Astrocyte (in vitro differentiated cells and primary cell): Measurements from ENCODE around the gene UQCRQ. TPM values are rescaled to one million over a fixed set of nuclear protein-coding genes. Genes with fewer than 3 reads are reported as not detected.
A peak's percentile ranks its signal among the peaks of the same experiment; 100 is the strongest.

Source experiments
- DNase-seq: peaks from one replicate; pipeline ENCODE4 v3.0.0-alpha.2; 2010; ENCODE audit warnings: low read depth
- FAIRE-seq: peaks from 2 replicates; lab custom pipeline; 2011; peaks lifted over from hg19 to GRCh38; lab: Jason Lieb, UNC
- H2AFZ ChIP-seq: 2 replicates; pipeline ENCODE4 v1.6.0; 2012; ENCODE audit warnings: low read depth, low read length, inconsistent platforms
- H3K27ac ChIP-seq: 2 replicates; pipeline ENCODE4 v1.5.1; 2011; ENCODE audit warnings: low read depth, low read length, inconsistent platforms
- H3K27me3 ChIP-seq: 2 replicates; pipeline ENCODE4 v1.6.0; 2011; ENCODE audit warnings: low read length, inconsistent platforms; ENCODE audit not compliant: insufficient read depth
- H3K36me3 ChIP-seq: 2 replicates; pipeline ENCODE4 v1.5.1; 2011; ENCODE audit warnings: low read length, inconsistent platforms; ENCODE audit not compliant: insufficient read depth
- H3K4me1 ChIP-seq: 2 replicates; pipeline ENCODE4 v1.5.1; 2011; ENCODE audit warnings: low read length, inconsistent platforms; ENCODE audit not compliant: insufficient read depth
- H3K4me2 ChIP-seq: 2 replicates; pipeline ENCODE4 v1.6.0; 2012; ENCODE audit warnings: low read length, inconsistent platforms
- H3K4me3 ChIP-seq: 2 replicates; pipeline ENCODE4 v1.5.1; 2011; ENCODE audit warnings: low read depth, mild to moderate bottlenecking, low read length, inconsistent platforms; ENCODE audit not compliant: insufficient read depth
- H3K79me2 ChIP-seq: 2 replicates; pipeline ENCODE4 v1.6.0; 2012; ENCODE audit warnings: mild to moderate bottlenecking, low read length, inconsistent platforms; ENCODE audit not compliant: insufficient read depth
- H3K9ac ChIP-seq: 2 replicates; pipeline ENCODE4 v1.6.0; 2012; ENCODE audit warnings: mild to moderate bottlenecking, low read length, inconsistent platforms
- H3K9me3 ChIP-seq: 2 replicates; pipeline ENCODE4 v1.5.1; 2012; ENCODE audit warnings: low read depth, mild to moderate bottlenecking, low read length, inconsistent platforms; ENCODE audit not compliant: insufficient read depth
- H4K20me1 ChIP-seq: 2 replicates; pipeline ENCODE4 v1.6.0; 2012; ENCODE audit warnings: low read length, inconsistent platforms; ENCODE audit not compliant: insufficient read depth
- H3K27ac Mint-ChIP-seq: one replicate; pipeline ENCODE4 v1.8.0; 2021; ENCODE audit warnings: mild to moderate bottlenecking, mixed read lengths; ENCODE audit not compliant: unreplicated experiment
- H3K27me3 Mint-ChIP-seq: one replicate; pipeline ENCODE4 v1.8.0; 2021; ENCODE audit warnings: low read depth, mixed read lengths; ENCODE audit not compliant: unreplicated experiment
- H3K36me3 Mint-ChIP-seq: one replicate; pipeline ENCODE4 v1.8.0; 2021; ENCODE audit warnings: low read depth, mixed read lengths; ENCODE audit not compliant: unreplicated experiment
- H3K4me1 Mint-ChIP-seq: one replicate; pipeline ENCODE4 v1.8.0; 2021; ENCODE audit warnings: low read depth, mixed read lengths; ENCODE audit not compliant: unreplicated experiment
- H3K4me3 Mint-ChIP-seq: one replicate; pipeline ENCODE4 v1.8.0; 2021; ENCODE audit warnings: mild to moderate bottlenecking, moderate library complexity, mixed read lengths; ENCODE audit not compliant: unreplicated experiment
- H3K9me3 Mint-ChIP-seq: one replicate; pipeline ENCODE4 v1.8.0; 2021; ENCODE audit warnings: mild to moderate bottlenecking, mixed read lengths; ENCODE audit not compliant: unreplicated experiment
- EZH2 ChIP-seq: IDR thresholded peaks from 2 replicates; pipeline ENCODE4 v1.6.1; 2012; ENCODE audit warnings: mild to moderate bottlenecking, low read length, inconsistent platforms; ENCODE audit not compliant: insufficient read depth
- total RNA-seq: library from RNA; stranded (reverse); gene quantifications from 2 replicates; pipeline ENCODE4 v1.2.1, GENCODE V29; 2021
- TF ChIP-seq, protein P1 (sequence below): IDR thresholded peaks from 2 replicates; pipeline ENCODE4 v1.5.1; 2011; ENCODE audit warnings: low read depth, mild to moderate bottlenecking, inconsistent platforms, low read length, moderate library complexity; ENCODE audit not compliant: insufficient read depth

Gene UQCRQ
- total RNA-seq, 1 donor from 2014 or later, result 382 TPM

DNA sequence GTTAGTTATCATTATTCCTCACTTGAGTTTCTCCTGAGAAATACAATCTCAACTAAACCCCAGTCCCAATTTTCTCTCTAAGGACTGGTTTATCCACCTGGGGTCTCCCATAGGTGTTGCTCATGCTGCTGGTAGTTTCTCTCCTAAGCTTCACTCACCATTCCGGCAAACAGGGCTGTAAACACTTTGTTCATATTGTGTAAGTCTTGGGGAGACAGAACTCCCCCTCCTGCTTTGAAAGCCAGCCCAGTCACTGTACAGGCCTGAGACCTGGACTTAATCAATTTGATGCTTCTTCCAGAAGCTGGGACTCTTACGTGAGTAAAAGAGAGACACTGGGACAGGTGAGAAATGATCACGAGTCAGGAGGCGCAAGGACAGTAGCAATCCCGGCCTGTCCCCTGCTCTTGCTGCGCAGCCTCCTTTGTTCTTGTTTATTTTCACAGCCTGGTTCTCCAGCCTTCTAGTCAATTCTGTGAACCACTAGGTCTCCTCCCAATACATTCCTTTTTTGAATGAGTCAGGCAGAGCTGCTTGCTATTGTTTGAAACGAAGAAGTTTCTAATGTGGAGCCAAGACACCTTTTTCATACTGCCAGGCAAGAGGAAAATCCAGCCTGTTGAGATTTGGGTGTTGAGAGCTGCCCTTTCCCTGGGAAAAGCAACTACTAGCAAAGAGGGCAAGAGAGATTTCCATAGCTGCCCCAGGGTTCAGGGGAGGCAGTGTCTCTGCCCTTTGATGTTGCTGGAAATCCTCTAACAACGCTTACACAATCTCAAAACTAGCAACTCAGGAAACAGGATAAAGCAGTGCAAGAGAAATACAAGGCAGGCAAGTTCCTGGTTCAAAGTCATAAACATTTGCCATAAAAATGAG is 26.8 kb upstream of the UQCRQ start:
- H3K9ac ChIP-seq, result peak overlapping the region; percentile 41
- H3K4me1 ChIP-seq, result peaks cover 14% of the 10 kb centered on the region
- peak overlapping the region; percentile 52 for H3K27ac ChIP-seq
- H3K9me3 ChIP-seq, result no peaks in the 10 kb centered on the region
- FAIRE-seq (no peak), DNase-seq (peak; percentile 82)
- H3K4me3 ChIP-seq, result no peak overlapping the region
- Mint-ChIP-seq H3K4me1 (peaks cover 14% of the 10 kb centered on the region), H3K27ac (peak overlapping the region; percentile 69), H3K9me3 (peaks cover 2% of the 10 kb centered on the region), H3K27me3 (no peaks in the 10 kb centered on the region), H3K36me3 (no peaks in the 10 kb centered on the region), H3K4me3 (peak overlapping the region; percentile 9)
- no peaks in the 10 kb centered on the region for H3K79me2 ChIP-seq
- H2AFZ ChIP-seq, result peak overlapping the region; percentile 74
- H3K4me2 ChIP-seq, result peak overlapping the region; percentile 56
- no peaks in the 10 kb centered on the region for H3K27me3 ChIP-seq
- TF ChIP-seq, protein P1, sequence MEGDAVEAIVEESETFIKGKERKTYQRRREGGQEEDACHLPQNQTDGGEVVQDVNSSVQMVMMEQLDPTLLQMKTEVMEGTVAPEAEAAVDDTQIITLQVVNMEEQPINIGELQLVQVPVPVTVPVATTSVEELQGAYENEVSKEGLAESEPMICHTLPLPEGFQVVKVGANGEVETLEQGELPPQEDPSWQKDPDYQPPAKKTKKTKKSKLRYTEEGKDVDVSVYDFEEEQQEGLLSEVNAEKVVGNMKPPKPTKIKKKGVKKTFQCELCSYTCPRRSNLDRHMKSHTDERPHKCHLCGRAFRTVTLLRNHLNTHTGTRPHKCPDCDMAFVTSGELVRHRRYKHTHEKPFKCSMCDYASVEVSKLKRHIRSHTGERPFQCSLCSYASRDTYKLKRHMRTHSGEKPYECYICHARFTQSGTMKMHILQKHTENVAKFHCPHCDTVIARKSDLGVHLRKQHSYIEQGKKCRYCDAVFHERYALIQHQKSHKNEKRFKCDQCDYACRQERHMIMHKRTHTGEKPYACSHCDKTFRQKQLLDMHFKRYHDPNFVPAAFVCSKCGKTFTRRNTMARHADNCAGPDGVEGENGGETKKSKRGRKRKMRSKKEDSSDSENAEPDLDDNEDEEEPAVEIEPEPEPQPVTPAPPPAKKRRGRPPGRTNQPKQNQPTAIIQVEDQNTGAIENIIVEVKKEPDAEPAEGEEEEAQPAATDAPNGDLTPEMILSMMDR, result no peak
- TF ChIP-seq EZH2, result no peak
- no peaks in the 10 kb centered on the region for H4K20me1 ChIP-seq
- no peaks in the 10 kb centered on the region for H3K36me3 ChIP-seq

DNA sequence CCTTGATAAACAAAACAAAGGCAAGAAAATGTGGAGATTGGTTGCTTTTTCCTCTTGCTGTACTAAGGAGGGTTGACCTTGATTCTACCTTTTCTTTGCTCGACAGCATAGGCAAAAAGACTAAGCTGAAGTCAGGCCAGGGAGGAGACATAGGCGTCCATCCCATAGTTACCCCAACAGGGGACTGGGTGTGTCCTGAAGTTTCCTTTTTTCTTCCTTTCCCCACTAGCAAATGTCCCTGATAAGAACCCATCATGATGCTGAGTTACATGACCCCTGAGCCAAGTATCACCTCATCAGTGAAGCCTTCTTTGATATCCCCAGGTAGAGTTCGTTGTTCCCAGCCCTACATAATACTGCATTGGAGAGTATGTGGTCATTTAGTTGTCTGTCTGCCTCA is 26.1 kb upstream of the UQCRQ start:
- Histone ChIP-seq H3K4me2 (peak overlapping the region; percentile 56), H3K36me3 (no peaks in the 10 kb centered on the region), H3K4me3 (no peak overlapping the region), H3K9ac (peak overlapping the region; percentile 41), H3K4me1 (peaks cover 14% of the 10 kb centered on the region), H3K27ac (no peak overlapping the region), H3K9me3 (no peaks in the 10 kb centered on the region), H2AFZ (peak overlapping the region; percentile 74), H4K20me1 (no peaks in the 10 kb centered on the region), H3K27me3 (no peaks in the 10 kb centered on the region), H3K79me2 (no peaks in the 10 kb centered on the region)
- peak overlapping the region; percentile 69 for H3K27ac Mint-ChIP-seq
- no peak for DNase-seq
- TF ChIP-seq EZH2, result no peak
- TF ChIP-seq, protein P1, result no peak
- H3K4me3 Mint-ChIP-seq, result no peak overlapping the region
- H3K4me1 Mint-ChIP-seq, result peaks cover 14% of the 10 kb centered on the region
- H3K9me3 Mint-ChIP-seq, result peaks cover 2% of the 10 kb centered on the region
- FAIRE-seq, result no peak
- no peaks in the 10 kb centered on the region for H3K27me3 Mint-ChIP-seq
- H3K36me3 Mint-ChIP-seq, result no peaks in the 10 kb centered on the region

DNA sequence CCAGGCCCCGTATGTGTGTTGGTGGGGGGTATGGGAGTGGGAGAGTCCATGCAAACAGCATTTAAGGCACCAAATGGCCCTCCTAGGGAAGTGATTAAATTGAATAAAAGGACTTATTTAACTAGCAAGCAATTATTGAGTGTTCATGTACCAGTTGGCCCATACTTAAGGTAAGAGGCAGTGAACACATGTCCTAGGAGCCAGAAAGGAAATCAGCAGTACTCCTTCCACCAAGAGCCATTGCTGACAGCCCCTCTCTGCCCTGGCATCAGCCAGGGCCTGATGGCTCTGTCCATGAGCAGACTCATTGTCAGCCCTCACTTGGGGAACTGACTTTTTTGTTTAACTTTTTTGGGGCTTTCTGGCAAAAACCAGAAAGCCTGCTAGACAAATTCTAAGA is 25.5 kb upstream of the UQCRQ start:
- Histone ChIP-seq H3K27me3 (no peaks in the 10 kb centered on the region), H4K20me1 (no peaks in the 10 kb centered on the region), H3K4me2 (no peak overlapping the region), H3K9me3 (no peaks in the 10 kb centered on the region), H3K36me3 (no peaks in the 10 kb centered on the region), H3K79me2 (no peaks in the 10 kb centered on the region), H3K4me1 (peaks cover 14% of the 10 kb centered on the region), H3K9ac (no peak overlapping the region), H3K4me3 (no peak overlapping the region), H3K27ac (no peak overlapping the region), H2AFZ (no peak overlapping the region)
- FAIRE-seq (no peak), DNase-seq (no peak)
- H3K27ac Mint-ChIP-seq, result no peak overlapping the region
- no peaks in the 10 kb centered on the region for H3K27me3 Mint-ChIP-seq
- H3K36me3 Mint-ChIP-seq, result no peaks in the 10 kb centered on the region
- H3K9me3 Mint-ChIP-seq, result peaks cover 2% of the 10 kb centered on the region
- no peak for TF ChIP-seq EZH2
- TF ChIP-seq, protein P1, result no peak
- H3K4me3 Mint-ChIP-seq, result no peak overlapping the region
- H3K4me1 Mint-ChIP-seq, result peaks cover 14% of the 10 kb centered on the region
